Left ventricle myocardium inferior (tissue), 1 donor: ENCODE data around the gene ISG15. TPM values are rescaled to one million over a fixed set of nuclear protein-coding genes. Genes with fewer than 3 reads are reported as not detected.
A peak's percentile ranks its signal among the peaks of the same experiment; 100 is the strongest.
"Not testable (repeated sequence)": the region's sequence is repeated elsewhere in the genome, so short reads cannot be mapped to it uniquely, and the experiment has no call there.

Source experiments
- DNase-seq: peaks from one replicate; pipeline ENCODE4 v3.0.0-alpha.2; 2020
- H3K27ac ChIP-seq: fragments of 200-600 bp; replicated peaks from 2 replicates; pipeline ENCODE4 v1.8.0; 2021
- H3K27me3 ChIP-seq: fragments of 200-600 bp; 2 replicates; pipeline ENCODE4 v1.8.0; 2021; ENCODE audit warnings: low read depth
- H3K36me3 ChIP-seq: fragments of 200-600 bp; 2 replicates; pipeline ENCODE4 v1.8.0; 2021
- H3K4me1 ChIP-seq: fragments of 200-600 bp; 2 replicates; pipeline ENCODE4 v1.8.0; 2021
- H3K4me3 ChIP-seq: fragments of 200-600 bp; 2 replicates; pipeline ENCODE4 v1.8.0; 2021; ENCODE audit warnings: mild to moderate bottlenecking, moderate library complexity
- H3K9me3 ChIP-seq: fragments of 200-600 bp; replicated peaks from 2 replicates; pipeline ENCODE4 v1.8.0; 2021
- intact Hi-C: fragments of 100-400 bp; cut with micrococcal nuclease; formaldehyde crosslinking; loops from one replicate; pipeline ENCODE4 v1.11.0; 2022
- total RNA-seq: library from RNA; stranded (reverse); fragmentation: NEBNext Ultra II Directional; extraction: Animal tissue kit (Norgen Biotek cat#: 25700); gene quantifications from one replicate; pipeline ENCODE4 v1.2.1, GENCODE V29; 2021
- TF ChIP-seq, protein P1 (sequence below): fragments of 200-600 bp; IDR thresholded peaks from 2 replicates; pipeline ENCODE4 v1.8.0; 2021; ENCODE audit warnings: antibody characterized with exemption, mild to moderate bottlenecking, borderline replicate concordance
- donor health status: DM: no; HTN: yes; CAD: no; lungs with severe emphysema.

The ISG15 gene
- total RNA-seq, 1 donor from 2014 or later: 14.5 TPM

DNA sequence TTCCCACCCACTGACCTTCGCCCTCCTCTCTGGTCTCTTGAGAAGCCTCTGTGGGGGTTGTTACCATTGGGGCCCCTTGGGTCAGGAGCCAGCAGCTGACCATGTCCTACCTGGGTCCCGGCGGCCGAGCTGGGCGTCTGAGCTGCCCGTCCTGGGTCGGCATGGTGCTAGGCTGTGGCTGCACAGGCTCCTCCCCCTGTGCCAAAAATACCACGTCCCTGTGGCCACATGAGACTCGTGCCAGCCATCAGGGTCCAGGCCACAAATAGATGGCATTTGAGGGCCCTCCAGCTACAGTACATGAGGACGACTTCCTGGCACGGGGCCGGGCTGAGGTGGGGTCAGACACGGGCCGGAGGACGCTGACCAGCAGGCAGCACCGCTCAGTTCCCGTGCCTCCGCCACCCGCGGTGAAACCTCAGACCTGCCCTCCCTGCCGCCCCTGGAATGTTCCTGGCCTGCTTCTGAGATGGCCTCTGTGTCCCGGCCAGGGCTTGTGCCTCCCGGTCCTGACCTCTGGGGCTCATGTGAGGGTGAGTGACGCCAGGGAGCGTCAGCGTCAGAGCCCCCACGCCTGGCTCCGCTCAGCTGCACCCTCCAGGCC lies 31.2 kb upstream of the ISG15 start, which contains the start of gene PERM1:
PERM1 (minus strand) TSS at position 139 of the 604 bp plus-strand sequence. CDS start 1,064 bp downstream, outside the sequence.
- intact Hi-C loops: loop anchor here (10.0 kb wide), 1 partner anchor 83 kb away; no protein-coding TSS in a partner anchor

DNA sequence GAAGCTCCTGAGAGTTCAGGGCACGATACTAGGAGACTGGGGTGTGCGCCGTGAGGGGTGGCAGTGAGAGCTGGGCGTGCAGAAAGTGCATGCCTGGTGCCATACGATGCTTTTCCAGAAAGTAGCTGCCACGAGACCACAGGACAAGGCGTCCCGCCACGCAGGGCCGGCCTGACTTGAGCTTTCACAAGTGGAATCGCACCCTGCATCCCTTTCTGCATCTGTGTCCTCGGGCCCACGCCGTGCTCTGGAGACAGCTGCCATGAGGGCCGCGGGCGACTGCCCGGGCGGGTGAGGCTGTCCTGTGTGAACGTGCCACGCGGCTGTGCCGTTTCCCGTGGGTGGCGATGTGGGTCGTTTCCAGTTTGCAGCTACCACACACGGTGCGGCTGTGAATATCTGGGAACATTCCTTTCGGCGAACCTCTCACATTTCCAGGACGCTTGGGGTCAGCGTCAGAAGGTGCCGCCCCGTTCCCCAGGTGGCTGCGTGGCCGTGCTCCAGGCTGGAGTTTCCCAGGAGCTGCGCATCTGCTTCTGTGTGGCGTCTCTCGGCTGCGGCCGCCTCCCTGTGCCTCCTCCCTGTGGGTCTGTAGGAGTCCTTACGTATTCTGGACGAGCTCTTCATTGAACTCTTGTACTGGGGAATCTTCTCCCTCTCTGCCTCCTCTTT lies 30.4 kb upstream of the ISG15 start:
- TF ChIP-seq, protein P1, sequence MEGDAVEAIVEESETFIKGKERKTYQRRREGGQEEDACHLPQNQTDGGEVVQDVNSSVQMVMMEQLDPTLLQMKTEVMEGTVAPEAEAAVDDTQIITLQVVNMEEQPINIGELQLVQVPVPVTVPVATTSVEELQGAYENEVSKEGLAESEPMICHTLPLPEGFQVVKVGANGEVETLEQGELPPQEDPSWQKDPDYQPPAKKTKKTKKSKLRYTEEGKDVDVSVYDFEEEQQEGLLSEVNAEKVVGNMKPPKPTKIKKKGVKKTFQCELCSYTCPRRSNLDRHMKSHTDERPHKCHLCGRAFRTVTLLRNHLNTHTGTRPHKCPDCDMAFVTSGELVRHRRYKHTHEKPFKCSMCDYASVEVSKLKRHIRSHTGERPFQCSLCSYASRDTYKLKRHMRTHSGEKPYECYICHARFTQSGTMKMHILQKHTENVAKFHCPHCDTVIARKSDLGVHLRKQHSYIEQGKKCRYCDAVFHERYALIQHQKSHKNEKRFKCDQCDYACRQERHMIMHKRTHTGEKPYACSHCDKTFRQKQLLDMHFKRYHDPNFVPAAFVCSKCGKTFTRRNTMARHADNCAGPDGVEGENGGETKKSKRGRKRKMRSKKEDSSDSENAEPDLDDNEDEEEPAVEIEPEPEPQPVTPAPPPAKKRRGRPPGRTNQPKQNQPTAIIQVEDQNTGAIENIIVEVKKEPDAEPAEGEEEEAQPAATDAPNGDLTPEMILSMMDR: no peak
- H3K4me1 ChIP-seq: peaks cover 49% of the 10 kb centered on the region
- H3K4me3 ChIP-seq: peak overlapping the region; percentile 74
- peak; percentile 19 for DNase-seq
- peak overlapping the region; percentile 97 for H3K27ac ChIP-seq
- peaks cover 26% of the 10 kb centered on the region for H3K27me3 ChIP-seq
- peaks cover 17% of the 10 kb centered on the region for H3K36me3 ChIP-seq
- H3K9me3 ChIP-seq: no peaks in the 10 kb centered on the region
- intact Hi-C loops: loop anchor here (10.0 kb wide), 1 partner anchor 82 kb away; no protein-coding TSS in a partner anchor

More for the DNA sequence above, 31.2 kb upstream of the ISG15 start, which contains the start of gene PERM1:
- H3K9me3 ChIP-seq: no peaks in the 10 kb centered on the region
- H3K27me3 ChIP-seq: peaks cover 26% of the 10 kb centered on the region
- peaks cover 17% of the 10 kb centered on the region for H3K36me3 ChIP-seq
- TF ChIP-seq, protein P1: no peak
- peak within 1 kb of the TSS; percentile 74 for H3K4me3 ChIP-seq
- H3K27ac ChIP-seq: peak within 1 kb of the TSS; percentile 97
- peaks cover 49% of the 10 kb centered on the region for H3K4me1 ChIP-seq
- peak; percentile 86 for DNase-seq

DNA sequence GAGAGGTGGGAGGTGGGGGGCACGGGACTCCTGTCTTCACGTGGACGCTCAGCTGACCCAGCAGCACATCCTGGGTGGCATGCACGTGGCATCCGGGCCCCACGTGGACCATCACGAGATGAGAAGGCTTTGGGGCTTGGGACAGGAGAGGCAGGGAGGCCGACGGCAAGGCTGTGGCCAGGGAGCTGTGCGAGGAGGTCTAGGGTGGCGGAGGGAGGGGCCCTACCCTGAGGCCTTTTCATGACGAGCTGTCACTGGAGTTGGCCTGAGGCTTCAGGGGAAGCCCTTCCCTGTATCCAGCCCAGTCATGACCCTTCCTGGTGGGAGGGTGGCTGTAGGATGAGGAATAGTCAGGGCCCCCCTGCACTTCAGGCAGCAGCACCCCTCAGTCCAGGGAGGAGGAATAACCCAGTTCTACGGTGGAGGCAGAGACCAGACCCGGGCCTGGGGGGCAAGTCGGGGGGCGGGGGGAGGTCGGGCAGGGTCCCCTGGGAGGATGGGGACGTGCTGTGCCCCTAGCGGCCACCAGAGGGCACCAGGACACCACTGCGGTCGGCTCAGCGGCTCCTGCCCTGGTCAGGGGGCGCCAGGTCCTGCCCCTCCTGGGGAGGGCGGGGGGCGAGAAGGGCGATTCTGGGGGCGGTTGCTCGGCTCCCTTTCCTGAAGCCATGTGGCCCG lies 29.4 kb upstream of the ISG15 start:
- peaks cover 9% of the 10 kb centered on the region for H3K36me3 ChIP-seq
- no peaks in the 10 kb centered on the region for H3K9me3 ChIP-seq
- H3K4me1 ChIP-seq: peaks cover 44% of the 10 kb centered on the region
- peak; percentile 55 for DNase-seq
- intact Hi-C loops: loop anchor here (10.0 kb wide), 1 partner anchor 81 kb away; no protein-coding TSS in a partner anchor
- peaks cover 26% of the 10 kb centered on the region for H3K27me3 ChIP-seq
- H3K4me3 ChIP-seq: peak overlapping the region; percentile 74
- TF ChIP-seq, protein P1: peak; percentile 96
- H3K27ac ChIP-seq: peak overlapping the region; percentile 97

DNA sequence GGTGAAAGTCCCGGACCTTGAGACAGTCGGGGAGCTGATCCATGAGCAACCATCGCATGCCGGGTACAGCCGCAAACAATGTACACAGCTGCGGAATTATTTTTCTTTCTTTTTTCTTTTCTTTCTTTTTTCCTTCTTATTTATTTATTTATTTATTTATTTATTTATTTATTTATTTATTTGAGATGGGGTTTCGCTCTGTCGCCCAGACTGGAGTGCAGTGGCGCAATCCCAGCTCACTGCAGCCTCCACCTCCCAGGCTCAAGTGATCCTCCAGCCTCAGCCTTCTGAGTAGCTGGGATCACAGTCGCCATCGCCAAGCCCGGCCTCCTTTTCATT lies 28.9 kb upstream of the ISG15 start:
- peak overlapping the region; percentile 97 for H3K27ac ChIP-seq
- DNase-seq: no peak
- no peaks in the 10 kb centered on the region for H3K9me3 ChIP-seq
- TF ChIP-seq, protein P1: peak; percentile 20
- peak overlapping the region; percentile 74 for H3K4me3 ChIP-seq
- intact Hi-C loops: loop anchor here (10.0 kb wide), 1 partner anchor 80 kb away; no protein-coding TSS in a partner anchor
- peaks cover 39% of the 10 kb centered on the region for H3K4me1 ChIP-seq
- peaks cover 26% of the 10 kb centered on the region for H3K27me3 ChIP-seq
- peaks cover 4% of the 10 kb centered on the region for H3K36me3 ChIP-seq

DNA sequence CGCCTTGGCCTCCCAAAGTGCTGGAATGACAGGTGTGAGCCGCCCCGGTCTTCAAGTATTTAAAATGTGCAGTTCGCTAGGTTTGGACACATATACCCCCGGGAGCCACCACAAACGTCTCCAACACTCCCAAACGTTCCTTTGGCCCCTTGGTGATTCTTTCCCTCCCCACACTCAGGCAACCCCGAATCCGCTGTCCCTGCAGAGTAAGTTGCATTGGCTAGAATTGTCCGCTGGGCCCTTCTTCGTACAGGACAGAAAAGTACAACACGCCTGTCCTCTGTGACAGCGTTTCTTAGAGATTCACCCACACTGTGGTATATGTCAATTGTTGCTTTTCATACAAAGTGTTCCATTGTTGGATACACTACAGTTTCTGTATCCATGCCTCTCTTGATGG lies 28.2 kb upstream of the ISG15 start:
- no peaks in the 10 kb centered on the region for H3K36me3 ChIP-seq
- intact Hi-C loops: loop anchor here (10.0 kb wide), 1 partner anchor 80 kb away; no protein-coding TSS in a partner anchor
- peaks cover 32% of the 10 kb centered on the region for H3K4me1 ChIP-seq
- no peak overlapping the region for H3K27ac ChIP-seq
- no peaks in the 10 kb centered on the region for H3K9me3 ChIP-seq
- no peak overlapping the region for H3K4me3 ChIP-seq
- peaks cover 25% of the 10 kb centered on the region for H3K27me3 ChIP-seq
- TF ChIP-seq, protein P1: no peak
- DNase-seq: no peak

DNA sequence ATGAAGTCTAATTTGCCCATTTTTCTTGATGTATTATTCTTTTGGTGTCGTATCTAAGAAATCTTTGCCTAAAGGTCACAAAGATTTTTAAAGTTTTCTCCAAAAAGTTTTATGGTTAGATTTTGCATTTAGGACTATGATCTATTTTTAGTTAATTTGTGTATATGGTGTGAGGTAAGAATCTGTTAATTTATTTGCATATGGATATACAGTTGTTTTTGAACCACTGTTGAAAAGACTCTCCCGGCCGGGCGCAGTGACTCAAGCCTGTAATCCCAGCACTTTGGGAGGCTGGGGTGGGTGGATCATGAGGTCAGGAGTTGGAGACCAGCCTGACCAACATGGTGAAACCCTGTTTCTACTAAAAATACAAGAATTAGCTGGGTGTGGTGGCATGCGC lies 25.2 kb upstream of the ISG15 start:
- H3K27me3 ChIP-seq, H3K4me3 ChIP-seq, DNase-seq, H3K27ac ChIP-seq, H3K36me3 ChIP-seq: not testable (repeated sequence)
- intact Hi-C loops: loop anchor here (10.0 kb wide), 1 partner anchor 77 kb away; no protein-coding TSS in a partner anchor
- Histone ChIP-seq H3K9me3 (peaks cover 10% of the 10 kb centered on the region), H3K4me1 (peaks cover 15% of the 10 kb centered on the region)

DNA sequence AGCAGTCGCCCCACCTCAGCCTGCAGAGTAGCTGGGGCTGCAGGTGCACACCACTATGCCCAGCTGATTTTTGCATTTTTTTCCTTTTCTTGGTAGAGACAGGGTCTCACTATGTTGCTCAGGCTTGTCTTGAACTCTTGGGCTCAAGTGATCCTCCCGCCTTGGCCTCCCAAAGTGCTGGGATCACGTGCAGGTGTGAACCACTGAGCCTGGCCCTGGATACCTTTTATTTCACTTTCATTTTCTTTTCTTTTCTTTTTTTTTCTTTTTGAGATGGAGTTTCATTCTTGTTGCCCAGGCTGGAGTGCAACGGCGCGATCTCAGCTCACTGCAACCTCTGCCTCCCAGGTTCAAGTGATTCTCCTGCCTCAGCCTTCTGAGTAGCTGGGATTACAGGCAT lies 22.0 kb upstream of the ISG15 start:
- DNase-seq, H3K36me3 ChIP-seq, H3K27ac ChIP-seq, H3K4me3 ChIP-seq, intact Hi-C loops, H3K27me3 ChIP-seq, H3K4me1 ChIP-seq: not testable (repeated sequence)
- H3K9me3 ChIP-seq: peaks cover 10% of the 10 kb centered on the region
